ENCODE results near the gene CELSR1.

The CELSR1 gene, protein sequence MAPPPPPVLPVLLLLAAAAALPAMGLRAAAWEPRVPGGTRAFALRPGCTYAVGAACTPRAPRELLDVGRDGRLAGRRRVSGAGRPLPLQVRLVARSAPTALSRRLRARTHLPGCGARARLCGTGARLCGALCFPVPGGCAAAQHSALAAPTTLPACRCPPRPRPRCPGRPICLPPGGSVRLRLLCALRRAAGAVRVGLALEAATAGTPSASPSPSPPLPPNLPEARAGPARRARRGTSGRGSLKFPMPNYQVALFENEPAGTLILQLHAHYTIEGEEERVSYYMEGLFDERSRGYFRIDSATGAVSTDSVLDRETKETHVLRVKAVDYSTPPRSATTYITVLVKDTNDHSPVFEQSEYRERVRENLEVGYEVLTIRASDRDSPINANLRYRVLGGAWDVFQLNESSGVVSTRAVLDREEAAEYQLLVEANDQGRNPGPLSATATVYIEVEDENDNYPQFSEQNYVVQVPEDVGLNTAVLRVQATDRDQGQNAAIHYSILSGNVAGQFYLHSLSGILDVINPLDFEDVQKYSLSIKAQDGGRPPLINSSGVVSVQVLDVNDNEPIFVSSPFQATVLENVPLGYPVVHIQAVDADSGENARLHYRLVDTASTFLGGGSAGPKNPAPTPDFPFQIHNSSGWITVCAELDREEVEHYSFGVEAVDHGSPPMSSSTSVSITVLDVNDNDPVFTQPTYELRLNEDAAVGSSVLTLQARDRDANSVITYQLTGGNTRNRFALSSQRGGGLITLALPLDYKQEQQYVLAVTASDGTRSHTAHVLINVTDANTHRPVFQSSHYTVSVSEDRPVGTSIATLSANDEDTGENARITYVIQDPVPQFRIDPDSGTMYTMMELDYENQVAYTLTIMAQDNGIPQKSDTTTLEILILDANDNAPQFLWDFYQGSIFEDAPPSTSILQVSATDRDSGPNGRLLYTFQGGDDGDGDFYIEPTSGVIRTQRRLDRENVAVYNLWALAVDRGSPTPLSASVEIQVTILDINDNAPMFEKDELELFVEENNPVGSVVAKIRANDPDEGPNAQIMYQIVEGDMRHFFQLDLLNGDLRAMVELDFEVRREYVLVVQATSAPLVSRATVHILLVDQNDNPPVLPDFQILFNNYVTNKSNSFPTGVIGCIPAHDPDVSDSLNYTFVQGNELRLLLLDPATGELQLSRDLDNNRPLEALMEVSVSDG (N-terminal part only)
- 1.3 reads per million for total RNA-seq

DNA sequence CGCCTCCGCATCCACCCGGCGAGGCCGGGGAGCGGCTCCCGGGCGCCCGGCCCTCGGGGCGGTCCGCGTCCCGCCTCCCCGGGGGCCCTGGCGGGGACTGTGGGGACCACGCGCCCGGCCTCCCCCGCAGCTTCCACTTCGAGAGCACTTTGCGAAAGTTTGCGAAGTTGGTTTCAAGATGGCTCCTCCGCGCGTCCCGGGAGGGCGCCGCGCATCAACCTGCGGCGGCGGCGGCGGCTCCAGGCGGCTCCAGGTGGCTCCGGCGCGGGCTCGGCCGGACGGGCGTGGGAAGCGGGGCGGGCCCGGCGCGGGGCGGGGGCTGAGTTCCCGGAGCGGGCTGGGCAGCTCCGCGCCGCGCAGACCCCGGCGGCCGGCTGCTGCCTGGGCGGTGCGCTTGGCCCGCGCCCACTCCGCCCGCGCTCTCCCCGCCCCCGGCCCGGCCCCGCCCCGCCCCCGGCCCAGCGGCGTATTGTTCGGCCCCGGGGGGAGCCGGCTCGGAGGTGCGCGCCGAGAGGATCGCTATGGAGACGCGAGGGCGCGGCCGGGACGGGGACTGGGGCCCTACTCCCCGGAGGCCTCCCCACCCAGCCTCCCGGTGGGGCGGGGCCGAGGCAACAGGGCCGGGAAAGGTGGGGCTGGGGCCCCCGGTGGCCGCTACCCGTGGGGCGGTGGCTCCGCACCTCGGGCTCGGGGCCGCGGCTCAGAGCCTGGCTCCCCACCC lies at the start of gene CELSR1:
TSS of gene CELSR1 (minus strand) at position 396 of the 721 bp plus-strand sequence. CDS start 450 bp downstream, outside the sequence.
- no peak for DNase-seq

DNA sequence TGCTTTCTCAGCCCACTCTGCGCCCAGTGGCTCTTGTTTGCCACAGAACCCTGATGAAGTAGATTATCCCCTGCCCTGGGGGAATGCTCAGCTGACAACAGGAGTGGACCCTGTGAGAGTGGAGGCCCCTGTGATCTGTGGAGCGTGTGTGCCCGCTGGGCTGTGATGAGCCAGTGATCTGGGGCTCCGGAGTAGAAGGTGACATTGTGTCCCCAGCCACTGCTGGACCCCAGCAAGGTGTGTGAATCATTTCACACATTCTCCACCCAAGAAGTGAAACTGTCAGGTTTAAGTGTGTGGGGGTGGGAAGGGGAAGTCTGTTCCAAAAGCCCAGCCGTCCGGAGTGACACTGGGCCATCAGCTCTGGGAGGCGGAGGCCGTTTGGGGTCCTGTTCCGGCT lies 49.6 kb upstream of the CELSR1 start:
- no peak for DNase-seq

DNA sequence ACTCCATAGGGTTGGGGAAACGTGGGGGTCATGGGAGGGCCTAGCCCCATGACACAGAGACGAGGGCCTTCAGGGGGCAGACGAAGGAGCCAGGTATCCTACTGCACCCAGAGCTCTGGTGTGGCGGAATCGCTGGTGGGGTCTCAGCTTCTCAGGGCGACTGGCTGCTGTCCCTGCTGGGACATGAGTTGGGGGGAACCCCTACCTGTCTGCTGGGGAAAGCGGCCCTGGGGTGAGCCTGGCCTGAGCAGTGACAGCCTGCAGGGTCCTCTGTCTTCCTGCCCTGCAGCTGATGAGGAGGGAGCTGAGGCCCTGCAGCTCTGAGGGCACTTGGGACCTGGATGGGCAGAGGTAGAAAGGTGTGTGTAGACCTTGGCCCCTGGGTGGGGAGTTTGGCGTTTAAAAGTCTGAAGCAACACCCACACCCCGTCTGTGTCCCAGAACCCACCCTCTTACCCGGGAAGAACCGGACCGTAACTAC lies 49.2 kb upstream of the CELSR1 start:
- DNase-seq = no peak

DNA sequence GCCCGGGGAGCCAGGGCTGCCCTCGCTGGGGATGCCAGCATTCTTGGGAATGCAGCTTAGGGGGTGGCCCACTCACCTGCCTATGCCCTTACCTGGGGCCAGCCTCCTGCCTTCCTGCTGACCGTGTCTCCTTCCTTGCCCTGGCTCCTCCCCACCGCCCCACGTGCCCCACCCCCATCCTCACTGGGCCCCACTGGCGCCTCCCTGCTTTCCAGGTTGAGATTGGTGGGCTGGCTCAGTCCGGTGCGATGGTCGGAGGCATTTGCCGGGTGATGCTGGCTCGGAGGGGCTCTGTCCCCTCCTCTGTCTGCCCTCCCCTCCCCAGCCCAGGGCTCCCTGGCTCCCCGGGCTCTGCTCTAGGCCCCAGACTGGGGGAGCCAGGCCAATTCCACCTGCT lies 48.7 kb upstream of the CELSR1 start:
- DNase-seq = no peak

DNA sequence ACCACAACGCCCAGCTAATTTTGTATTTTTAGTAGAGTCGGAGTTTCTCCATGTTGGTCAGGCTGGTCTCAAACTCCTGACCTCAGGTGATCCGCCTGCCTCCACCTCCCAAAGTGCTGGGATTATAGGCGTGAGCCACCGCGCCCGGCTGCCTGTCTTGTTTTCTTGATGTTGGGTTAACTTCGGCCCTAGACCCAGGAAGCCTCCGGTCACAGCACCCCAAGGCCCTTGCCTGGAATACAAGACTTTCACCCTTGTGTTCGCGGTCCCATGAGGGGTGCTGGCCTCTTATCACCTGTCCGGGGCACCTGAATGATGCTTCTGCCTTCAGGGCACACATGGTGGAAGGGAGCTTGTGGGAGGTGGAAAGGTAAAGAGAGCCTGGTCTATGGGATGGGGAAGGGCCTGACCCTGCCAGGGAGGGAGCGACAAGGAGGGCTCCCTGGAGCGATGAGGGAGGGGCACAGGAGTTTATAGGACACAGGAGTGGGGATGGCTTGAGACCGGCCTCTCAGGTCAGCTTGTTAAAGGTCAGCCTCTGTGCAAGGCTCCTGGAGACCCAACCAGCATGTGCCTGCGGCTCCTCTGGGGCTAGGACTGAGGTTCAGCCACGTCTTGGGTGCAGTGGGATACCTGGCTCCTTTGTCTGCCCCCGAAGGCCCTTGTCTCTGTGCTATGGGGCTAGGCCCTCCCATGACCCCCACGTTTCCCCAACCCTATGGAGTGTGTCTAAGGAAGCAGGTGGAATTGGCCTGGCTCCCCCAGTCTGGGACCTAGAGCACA lies 48.1 kb upstream of the CELSR1 start:
- DNase-seq = no peak

DNA sequence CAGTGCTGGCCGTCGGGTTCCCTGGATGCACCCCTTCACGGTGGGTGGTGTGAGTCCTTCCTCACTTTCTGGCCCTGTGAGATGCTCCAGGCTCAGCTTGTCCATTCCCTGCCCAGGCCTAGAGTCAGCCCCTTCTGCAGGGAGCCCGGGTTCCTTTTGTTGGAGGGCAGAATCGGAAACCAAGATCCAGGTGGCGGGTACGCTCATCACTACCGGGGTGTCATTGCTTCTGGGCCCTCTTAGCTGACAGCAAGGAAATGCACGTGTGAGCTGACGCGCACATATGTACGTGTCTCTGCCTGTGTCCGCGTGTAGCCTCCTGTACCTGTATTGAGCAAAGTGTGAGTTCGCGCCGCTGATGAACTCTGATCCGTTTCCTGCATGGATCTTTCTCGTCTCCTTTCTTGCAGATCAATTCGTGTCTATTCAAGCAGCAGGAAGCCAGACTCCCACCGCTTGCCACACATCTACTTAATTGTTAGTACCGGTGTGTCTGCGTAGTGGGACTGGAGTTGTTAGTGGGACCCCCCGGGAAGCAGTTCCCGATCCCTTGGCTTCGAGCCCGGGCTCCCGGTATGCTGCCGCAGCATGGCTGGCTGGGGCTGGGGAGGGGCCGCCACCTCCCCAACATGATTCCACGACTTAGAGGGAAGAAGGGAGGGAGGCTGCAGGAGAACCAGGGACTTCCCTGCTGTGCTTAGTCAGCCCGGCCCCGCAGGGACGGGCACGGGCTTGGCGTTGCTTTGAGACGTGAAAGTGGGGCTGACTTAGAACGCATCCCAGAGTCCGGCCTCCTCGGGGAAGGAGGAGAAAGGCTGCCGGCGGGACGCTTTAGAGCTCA lies 46.9 kb upstream of the CELSR1 start:
- no peak for DNase-seq

DNA sequence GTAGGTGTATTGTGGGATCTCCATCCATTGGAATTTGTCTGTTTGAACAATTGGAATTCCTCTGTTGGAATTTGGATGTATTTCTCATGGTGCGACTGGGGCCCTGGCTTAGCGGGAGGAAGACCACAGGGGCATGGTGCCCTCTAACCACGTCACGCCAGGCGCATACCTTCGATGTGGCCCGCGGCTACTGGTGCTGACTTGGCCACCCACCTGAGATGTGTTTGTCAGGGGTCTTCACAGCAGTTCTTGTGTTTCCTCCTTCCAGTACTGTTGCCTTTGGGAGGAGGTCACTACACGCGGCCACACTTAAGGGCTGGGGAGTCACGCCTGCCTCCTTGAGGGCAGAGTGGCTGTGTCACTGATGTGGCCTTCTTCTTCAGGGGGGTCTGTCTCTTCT lies 46.2 kb upstream of the CELSR1 start:
- no peak for DNase-seq

DNA sequence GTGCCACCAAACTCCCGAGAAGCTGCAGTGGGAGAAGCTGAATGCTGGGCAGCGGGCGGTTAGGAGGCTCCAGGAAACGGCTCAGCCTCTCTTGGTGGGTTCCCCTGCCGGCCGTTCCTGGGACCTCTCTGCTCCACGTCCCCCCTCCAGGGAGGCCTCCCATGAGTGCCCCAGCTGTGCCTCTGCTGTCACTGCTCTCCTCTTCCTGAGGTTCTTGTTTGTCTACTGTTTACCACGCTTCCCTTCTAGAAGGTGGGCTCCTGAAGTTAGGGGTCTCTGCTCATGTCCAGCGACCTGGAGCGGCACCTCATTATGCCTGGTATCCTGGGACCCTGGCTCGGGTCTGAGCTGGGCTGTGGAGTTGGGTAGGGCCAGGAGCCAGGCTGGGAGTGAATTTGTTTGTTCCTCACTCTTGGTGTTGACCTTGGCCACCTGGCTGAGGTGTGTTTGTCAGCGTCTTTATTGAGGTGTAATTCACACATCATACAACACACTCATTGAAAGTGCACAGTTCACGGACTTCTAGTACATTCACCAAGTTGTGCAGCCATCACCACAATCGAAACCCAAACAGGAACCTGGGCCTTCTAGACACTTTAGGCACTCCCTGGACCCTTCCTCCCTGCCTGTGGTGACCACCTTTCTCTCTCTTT lies 45.0 kb upstream of the CELSR1 start:
- no peak for DNase-seq

DNA sequence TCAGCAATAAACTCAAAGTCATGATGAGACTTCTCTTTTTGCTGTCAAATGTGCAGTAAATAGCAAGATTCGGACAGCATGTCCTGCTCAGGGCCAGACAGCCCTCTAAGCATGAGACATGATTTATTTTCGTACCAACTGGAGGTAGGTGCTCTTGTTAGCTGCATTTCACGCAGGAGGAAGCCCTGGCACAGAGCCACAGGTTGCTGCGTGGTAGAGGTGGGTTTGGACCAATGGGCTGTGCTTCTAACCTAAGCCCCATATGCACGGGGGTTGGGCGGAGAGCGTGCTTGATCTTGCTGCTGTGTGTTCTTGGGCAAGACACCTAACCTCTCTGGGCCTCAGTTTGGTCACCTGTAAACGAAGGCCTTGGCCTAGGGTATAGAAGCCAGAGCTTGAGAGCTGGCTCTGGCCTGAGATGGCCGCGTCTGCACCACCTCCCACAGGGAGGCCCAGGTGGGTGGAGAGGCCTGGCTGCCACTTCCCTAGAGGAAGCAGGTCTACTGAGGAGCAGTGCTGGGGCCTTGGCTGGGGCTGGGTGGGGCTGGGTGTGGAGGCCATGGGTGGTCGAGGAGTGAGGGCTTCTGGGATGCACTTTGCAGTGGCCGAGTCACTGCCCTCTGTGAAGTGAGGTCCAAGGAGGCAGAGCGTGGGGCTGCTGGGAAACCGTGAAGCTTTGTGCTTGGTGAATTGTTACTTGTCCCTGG lies 44.3 kb upstream of the CELSR1 start:
- no peak for DNase-seq

DNA sequence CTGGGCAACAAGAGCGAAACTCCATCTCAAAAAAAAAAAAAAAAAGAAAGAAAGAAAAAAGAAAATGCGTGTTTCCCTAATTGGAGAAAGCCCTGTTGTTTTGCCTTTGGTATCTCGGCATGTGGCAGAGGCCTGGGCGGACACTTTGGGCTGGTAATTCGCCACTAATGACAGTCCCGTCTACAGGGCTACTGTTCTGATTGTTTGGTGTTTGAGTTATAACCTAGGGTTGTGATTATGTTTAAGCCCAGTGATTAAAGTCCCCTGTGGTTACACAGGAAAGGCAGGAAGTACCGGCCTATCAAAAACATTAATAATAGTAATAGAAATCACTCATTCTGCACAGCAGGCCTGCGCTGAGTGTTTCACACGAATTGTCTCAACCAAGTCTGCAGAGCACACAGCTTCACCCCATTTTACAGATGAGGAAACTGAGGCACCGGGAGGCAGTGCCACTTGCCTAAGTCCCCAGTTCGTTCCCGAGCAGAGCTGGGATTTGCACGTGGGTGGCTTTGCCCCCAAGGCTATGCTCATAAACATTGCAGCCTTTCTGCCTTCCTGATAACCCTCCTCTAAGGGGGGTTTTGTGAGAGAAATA lies 43.6 kb upstream of the CELSR1 start:
- DNase-seq = no peak

DNA sequence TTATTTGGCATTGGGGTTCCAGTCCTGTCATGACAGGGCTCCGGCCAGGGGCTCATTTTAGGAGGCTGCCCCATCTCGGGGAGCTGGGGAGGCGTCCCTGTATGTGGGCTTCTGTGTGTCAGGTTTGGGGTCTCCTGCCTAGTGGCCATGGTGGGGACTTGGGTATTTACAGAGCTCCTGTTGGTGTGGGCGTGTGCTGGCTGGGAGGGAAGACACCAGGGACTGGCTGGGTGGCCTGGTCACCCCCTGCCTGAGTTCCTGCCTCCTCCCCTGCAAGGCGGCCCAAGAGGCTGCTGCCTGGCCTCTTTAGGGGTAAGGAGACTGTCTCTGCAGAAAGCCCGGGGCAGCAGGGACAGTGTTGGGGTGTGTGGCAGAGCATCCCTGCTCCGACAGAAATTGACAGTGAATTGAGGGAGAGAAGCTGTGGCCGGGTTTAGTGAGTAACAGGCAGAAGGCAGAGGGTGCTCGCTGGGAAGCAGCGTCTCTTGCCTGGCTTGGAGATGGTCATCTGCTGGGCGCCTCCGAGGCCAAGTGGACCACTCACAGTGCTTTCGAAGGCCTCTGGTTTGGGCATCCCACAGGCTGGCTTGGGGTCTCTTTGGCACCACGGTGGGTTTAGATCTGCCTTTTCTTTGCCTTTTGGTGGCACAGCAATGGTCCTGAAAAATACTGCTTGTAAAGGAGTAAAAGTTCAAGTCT lies 42.5 kb upstream of the CELSR1 start:
- no peak for DNase-seq

DNA sequence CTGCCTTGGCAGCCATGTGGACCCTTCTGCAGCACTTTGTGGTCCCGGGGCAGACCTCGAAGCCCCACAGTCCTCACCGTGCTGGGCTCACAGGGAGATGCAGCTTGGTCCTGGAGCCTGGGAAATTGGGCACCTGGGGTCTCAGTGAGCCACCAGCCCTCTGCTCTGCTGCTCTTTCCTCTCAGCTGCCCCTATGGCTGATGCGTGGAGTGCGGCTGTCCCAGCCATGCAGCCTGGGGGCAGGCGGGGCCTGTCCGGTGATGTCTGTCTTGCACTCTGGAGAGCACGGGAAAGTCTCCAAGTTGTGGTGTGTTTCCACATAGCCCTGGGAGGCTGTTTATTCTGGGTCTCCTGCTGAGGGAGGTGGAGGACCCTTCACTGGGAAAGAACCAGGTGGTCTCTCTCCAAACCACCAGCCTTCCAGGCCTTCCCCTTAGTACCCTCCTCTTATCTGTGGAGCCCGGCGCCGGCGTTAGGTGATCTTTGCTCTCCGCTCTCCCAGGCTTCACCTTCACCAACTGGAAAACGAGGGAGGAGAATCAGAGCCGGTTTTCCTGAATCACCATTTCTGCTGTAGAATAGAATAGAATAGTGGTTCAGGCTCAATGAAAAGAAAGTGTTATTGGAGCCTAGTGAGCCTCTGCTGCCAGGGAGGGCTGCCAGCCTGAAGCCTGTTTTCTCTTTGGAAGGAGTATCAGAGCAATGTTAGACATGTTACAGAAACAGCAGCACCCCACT lies 41.6 kb upstream of the CELSR1 start:
- no peak for DNase-seq

DNA sequence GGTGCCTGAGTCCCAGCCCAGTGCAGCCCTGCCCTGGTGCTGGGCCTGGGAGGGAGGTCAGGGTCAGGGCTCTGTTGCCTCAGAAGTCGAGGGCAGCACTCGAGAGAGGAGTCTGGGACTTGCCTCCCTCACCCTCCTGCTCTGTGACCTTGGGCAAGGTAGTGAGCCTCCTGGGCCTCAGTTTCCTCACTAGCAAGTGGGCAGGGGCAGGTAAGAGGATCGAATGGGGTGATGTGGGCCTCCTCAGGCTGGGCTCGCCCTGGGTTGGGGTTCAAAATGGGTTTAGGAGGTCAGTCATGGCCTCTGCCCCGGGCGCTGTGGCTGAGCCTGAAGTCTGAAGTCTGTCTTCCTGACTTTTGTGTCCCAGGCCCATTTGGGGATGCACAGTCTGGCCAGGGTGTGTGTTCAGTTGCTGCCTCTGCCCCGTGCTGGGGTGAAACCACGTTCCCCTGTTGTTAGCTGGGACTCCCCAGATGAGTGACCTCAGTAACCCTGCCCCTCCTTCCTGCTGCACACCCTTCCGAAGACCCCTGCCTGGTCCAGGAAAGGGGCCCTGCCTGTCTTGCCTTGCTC lies 40.9 kb upstream of the CELSR1 start:
- no peak for DNase-seq

DNA sequence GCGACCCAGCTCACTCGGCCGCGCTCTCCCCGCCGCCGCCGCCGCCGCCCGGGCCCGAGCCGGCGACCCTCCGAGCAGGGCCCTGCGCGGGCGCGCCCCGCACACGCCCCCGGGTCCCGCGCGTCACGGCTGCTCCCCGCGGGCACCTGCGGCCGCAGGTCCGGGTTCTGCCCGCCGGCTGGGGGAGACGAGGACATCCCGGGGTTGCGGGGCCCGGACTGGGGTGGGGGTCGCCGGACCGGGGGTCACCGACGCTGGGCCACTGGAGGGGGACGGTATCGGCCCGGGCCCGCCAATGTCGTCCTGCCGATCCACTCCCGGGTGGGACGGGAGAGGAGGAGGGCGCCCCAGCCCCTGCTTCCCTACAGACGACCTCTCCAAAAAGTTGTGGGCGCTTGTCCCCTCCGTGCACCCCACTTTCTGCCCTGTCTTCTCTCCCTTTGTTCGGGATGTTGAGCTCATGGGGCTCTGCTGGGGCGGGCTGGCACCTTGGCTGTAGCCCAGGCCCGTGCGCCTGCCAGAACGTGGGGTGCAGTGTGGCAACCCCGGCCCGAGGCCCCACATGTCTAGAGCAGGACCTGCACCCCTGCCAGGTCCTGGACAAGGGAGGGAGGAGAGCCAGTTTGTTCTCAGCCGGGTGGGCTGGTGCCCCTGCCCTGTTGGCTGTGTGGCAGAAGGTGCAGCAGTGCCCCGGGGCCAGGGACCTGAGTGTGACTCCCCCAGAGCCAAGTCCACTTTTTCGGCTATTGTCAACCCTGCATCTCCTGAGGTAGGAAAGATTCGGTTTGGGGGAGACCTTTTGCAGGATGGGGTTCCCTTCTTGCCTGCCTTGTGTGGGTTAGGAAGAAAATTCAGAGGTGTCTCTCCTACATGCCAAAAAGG lies 40.2 kb upstream of the CELSR1 start:
- no peak for DNase-seq

DNA sequence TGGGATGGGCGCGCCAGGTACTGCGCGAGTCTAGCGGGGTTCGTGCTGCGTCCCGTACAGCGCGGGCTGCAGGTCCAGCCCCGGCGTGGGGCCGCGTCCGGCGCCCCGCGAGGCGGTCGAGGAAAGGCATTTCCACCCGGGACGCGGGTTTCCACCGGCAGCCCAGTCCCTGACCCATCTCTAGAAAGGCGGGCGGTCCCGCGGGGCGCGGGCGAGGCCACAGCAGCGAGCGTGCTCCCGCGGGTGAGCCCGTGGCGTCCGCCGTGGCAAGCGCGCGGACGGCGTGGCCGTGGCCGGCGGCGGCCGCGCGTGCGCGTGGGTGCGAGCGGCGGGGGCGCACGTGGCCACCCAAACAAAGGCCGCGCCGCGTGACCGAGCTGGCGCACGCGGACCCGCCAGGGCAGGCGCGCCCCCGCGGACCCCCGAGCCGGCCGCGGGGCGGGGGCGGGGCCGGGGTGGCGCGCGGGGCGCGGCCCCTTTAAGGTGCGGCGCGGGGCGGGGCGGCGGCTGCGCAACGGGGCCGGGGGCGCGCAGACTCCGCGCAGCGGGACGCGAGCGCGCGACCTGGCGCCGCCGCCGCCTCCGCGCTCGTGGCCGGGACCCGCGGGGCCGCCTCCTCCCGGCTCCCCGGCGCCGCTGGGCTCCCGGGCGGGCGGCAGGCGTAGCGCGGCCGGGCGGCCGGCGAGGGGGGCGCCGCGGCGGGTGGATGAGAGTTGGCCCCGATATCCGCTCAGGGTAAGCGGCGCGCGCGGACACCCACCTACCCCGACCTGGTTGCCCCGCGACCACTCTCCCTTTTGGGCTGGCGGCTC lies 39.3 kb upstream of the CELSR1 start:
- DNase-seq = peak; percentile 27

All from effector CD4-positive, alpha-beta T cell (primary cell).